ENCODE results near the gene RPS17. TPM values are rescaled to one million over a fixed set of nuclear protein-coding genes. Genes with fewer than 3 reads are reported as not detected.
"Not testable (repeated sequence)": the region's sequence is repeated elsewhere in the genome, so short reads cannot be mapped to it uniquely, and the experiment has no call there.

Gene RPS17
- total RNA-seq, 1 experiment from 2014 or later, result 3,048 TPM

GRCh38 chr15:82548700-82549099 lies 8.4 kb upstream of the RPS17 start:
- no peak for DNase-seq (ENCODE audit: low read depth)

- DNase-seq (ENCODE audit: low read depth), result no peak
Measured at GRCh38 chr15:82545478-82545877, 5.2 kb upstream of the RPS17 start.

GRCh38 chr15:82545002-82545401 lies 4.7 kb upstream of the RPS17 start:
- no peak for DNase-seq (ENCODE audit: low read depth)

- no peak for DNase-seq (ENCODE audit: low read depth)
Measured at GRCh38 chr15:82544431-82544830, 4.2 kb upstream of the RPS17 start.

GRCh38 chr15:82543160-82543559 lies 2.9 kb upstream of the RPS17 start:
- DNase-seq (ENCODE audit: low read depth), result peak; percentile 32

- DNase-seq (ENCODE audit: low read depth), result no peak
Measured at GRCh38 chr15:82540984-82541431, 751 bp upstream of the RPS17 start.

- DNase-seq (ENCODE audit: low read depth), result no peak
Measured at GRCh38 chr15:82539691-82540054, 584 bp downstream of the RPS17 start.

GRCh38 chr15:82538961-82539690 lies 1.1 kb downstream of the RPS17 start:
- DNase-seq (ENCODE audit: low read depth), result no peak

GRCh38 chr15:82537351-82537908 lies 2.8 kb downstream of the RPS17 start:
- DNase-seq (ENCODE audit: low read depth), result no peak

GRCh38 chr15:82536409-82537350 lies 3.6 kb downstream of the RPS17 start:
- no peak for DNase-seq (ENCODE audit: low read depth)

GRCh38 chr15:82535566-82536408 lies 4.5 kb downstream of the RPS17 start:
- no peak for DNase-seq (ENCODE audit: low read depth)

GRCh38 chr15:82535151-82535550 lies 5.1 kb downstream of the RPS17 start:
- DNase-seq (ENCODE audit: low read depth), result not testable (repeated sequence)

- not testable (repeated sequence) for DNase-seq (ENCODE audit: low read depth)
Measured at GRCh38 chr15:82534457-82534861, 5.8 kb downstream of the RPS17 start.

GRCh38 chr15:82533801-82534200 lies 6.5 kb downstream of the RPS17 start:
- no peak for DNase-seq (ENCODE audit: low read depth)

- DNase-seq (ENCODE audit: low read depth), result no peak
Measured at GRCh38 chr15:82532991-82533481, 7.2 kb downstream of the RPS17 start.

GRCh38 chr15:82532383-82532990 lies 7.8 kb downstream of the RPS17 start:
- no peak for DNase-seq (ENCODE audit: low read depth)

GRCh38 chr15:82531496-82532382 lies 8.5 kb downstream of the RPS17 start:
- DNase-seq (ENCODE audit: low read depth), result no peak

GRCh38 chr15:82530606-82531379 lies 9.5 kb downstream of the RPS17 start:
- DNase-seq (ENCODE audit: low read depth), result peak; percentile 71

GRCh38 chr15:82530006-82530405 lies 10.3 kb downstream of the RPS17 start:
- no peak for DNase-seq (ENCODE audit: low read depth)

Data from Daoy (cell line).